HEK293T (cell line): ENCODE results near the gene FGFRL1.
A peak's percentile ranks its signal among the peaks of the same experiment; 100 is the strongest.
"Not testable (repeated sequence)": the region's sequence is repeated elsewhere in the genome, so short reads cannot be mapped to it uniquely, and the experiment has no call there.

Experiments
- CTCF ChIA-PET: fragments of 350-600 bp; formaldehyde crosslinking; extraction: SDS; loops from one replicate; lab custom pipeline; 2021; ENCODE audit warnings: antibody characterized with exemption, inconsistent platforms; lab: Yijun Ruan, JAX
- POLR2A ChIA-PET: fragments of 350-600 bp; formaldehyde crosslinking; extraction: SDS; loops from one replicate; lab custom pipeline; 2020; ENCODE audit warnings: antibody characterized with exemption, inconsistent platforms; lab: Yijun Ruan, JAX
- DNase-seq: peaks from one replicate; pipeline ENCODE4 v3.0.0; 2012; ENCODE audit warnings: mixed read lengths; ENCODE audit errors: extremely low spot score
- ARNT ChIP-seq: fragments of 450-650 bp; IDR thresholded peaks from 2 replicates; pipeline ENCODE4 v1.6.1; 2017; ENCODE audit warnings: mild to moderate bottlenecking
- BHLHE40 ChIP-seq: fragments of 450-650 bp; IDR thresholded peaks from 2 replicates; pipeline ENCODE4 v1.6.1; 2016; ENCODE audit warnings: mild to moderate bottlenecking, moderate library complexity, borderline replicate concordance
- CTBP1 ChIP-seq: fragments of 450-650 bp; IDR thresholded peaks from 2 replicates; pipeline ENCODE4 v1.6.1; 2016; ENCODE audit warnings: borderline replicate concordance
- ELF4 ChIP-seq: fragments of 450-650 bp; IDR thresholded peaks from 2 replicates; pipeline ENCODE4 v1.6.1; 2017; ENCODE audit warnings: antibody characterized with exemption
- FOXA1 ChIP-seq: fragments of 450-650 bp; IDR thresholded peaks from 2 replicates; pipeline ENCODE4 v1.6.1; 2016; ENCODE audit warnings: mild to moderate bottlenecking
- FOXK2 ChIP-seq: fragments of 450-650 bp; IDR thresholded peaks from 2 replicates; pipeline ENCODE4 v1.6.1; 2016; ENCODE audit warnings: mild to moderate bottlenecking
- FOXM1 ChIP-seq: fragments of 450-650 bp; IDR thresholded peaks from 2 replicates; pipeline ENCODE4 v1.6.1; 2017; ENCODE audit warnings: mild to moderate bottlenecking, borderline replicate concordance
- HDGF ChIP-seq: fragments of 450-650 bp; IDR thresholded peaks from 2 replicates; pipeline ENCODE4 v1.6.1; 2017; ENCODE audit warnings: antibody characterized with exemption, borderline replicate concordance
- L3MBTL2 ChIP-seq: fragments of 450-650 bp; conservative IDR thresholded peaks from 2 replicates; pipeline ENCODE4 v1.6.1; 2016; ENCODE audit warnings: mild to moderate bottlenecking
- LEF1 ChIP-seq: fragments of 450-650 bp; IDR thresholded peaks from 2 replicates; pipeline ENCODE4 v1.6.1; 2017; ENCODE audit warnings: mild to moderate bottlenecking, borderline replicate concordance
- NFRKB ChIP-seq: fragments of 450-650 bp; IDR thresholded peaks from 2 replicates; pipeline ENCODE4 v1.6.1; 2016; ENCODE audit warnings: mild to moderate bottlenecking, moderate library complexity
- PKNOX1 ChIP-seq: fragments of 450-650 bp; IDR thresholded peaks from 2 replicates; pipeline ENCODE4 v1.6.1; 2016
- SP1 ChIP-seq: fragments of 450-650 bp; IDR thresholded peaks from 2 replicates; pipeline ENCODE4 v1.6.1; 2017
- SUZ12 ChIP-seq: fragments of 450-650 bp; IDR thresholded peaks from 2 replicates; pipeline ENCODE4 v1.6.1; 2016; ENCODE audit warnings: mild to moderate bottlenecking
- TARDBP ChIP-seq: fragments of 450-650 bp; IDR thresholded peaks from 2 replicates; pipeline ENCODE4 v1.6.1; 2016
- ZNF384 ChIP-seq: fragments of 450-650 bp; IDR thresholded peaks from 2 replicates; pipeline ENCODE4 v1.6.1; 2016

The FGFRL1 gene

GRCh38 chr4:973431-974397 lies 37.7 kb upstream of the FGFRL1 start, which contains the start of gene DGKQ:
Gene DGKQ (minus strand): TSS chr4:973569. CDS start chr4:973482, 87 bp downstream.
- TF ChIP-seq HDGF = no peak
- no peak for TF ChIP-seq ELF4
- no peak for TF ChIP-seq SUZ12
- TF ChIP-seq SP1 = no peak
- no peak for TF ChIP-seq ZNF384
- TF ChIP-seq LEF1 = 0 out of 2 replicates have a peak, but pooled peaks have one; percentile 66
- POLR2A ChIA-PET = interaction anchor here (2.7 kb wide), 1 partner anchor 41 kb away, joined by 7 read pairs; the partner anchor contains the start of genes GAK and TMEM175
- CTCF ChIA-PET = no interaction called here
- peak; percentile 100 for DNase-seq

- no peak for TF ChIP-seq TARDBP
- TF ChIP-seq BHLHE40 = no peak
- TF ChIP-seq ARNT = no peak
- no peak for TF ChIP-seq FOXM1
- TF ChIP-seq SP1 = no peak
- DNase-seq = no peak
- POLR2A ChIA-PET = no interaction called here
- CTCF ChIA-PET = no interaction called here
These were observed 36.8 kb upstream of the FGFRL1 start for GRCh38 chr4:974668-975067.

GRCh38 chr4:976016-976415 lies 35.4 kb upstream of the FGFRL1 start:
- CTCF ChIA-PET, DNase-seq, POLR2A ChIA-PET: not testable (repeated sequence)

- POLR2A ChIA-PET = interaction anchor here (1.3 kb wide), 1 partner anchor 197 kb away, joined by 3 read pairs; no protein-coding TSS in a partner anchor
- DNase-seq = no peak
- no peak for TF ChIP-seq LEF1
- no peak for TF ChIP-seq ELF4
- no peak for TF ChIP-seq ZNF384
- TF ChIP-seq ARNT = no peak
- no peak for TF ChIP-seq L3MBTL2
- TF ChIP-seq TARDBP = no peak
- TF ChIP-seq NFRKB = no peak
- no peak for TF ChIP-seq CTBP1
- no peak for TF ChIP-seq SUZ12
- no peak for TF ChIP-seq SP1
- no peak for TF ChIP-seq BHLHE40
- CTCF ChIA-PET = interaction anchor here (0.6 to 1.0 kb wide), 2 partner anchors 8 kb away, joined by 3 read pairs; partner anchors contain the start of gene IDUA
These were observed 32.3 kb upstream of the FGFRL1 start for GRCh38 chr4:978957-979701.

- POLR2A ChIA-PET = no interaction called here
- DNase-seq = no peak
- CTCF ChIA-PET = no interaction called here
- TF ChIP-seq FOXK2 = no peak
- TF ChIP-seq ZNF384 = no peak
- TF ChIP-seq FOXM1 = no peak
- TF ChIP-seq TARDBP = no peak
- TF ChIP-seq FOXA1 = no peak
- TF ChIP-seq SP1 = no peak
- TF ChIP-seq ELF4 = no peak
- TF ChIP-seq PKNOX1 = no peak
- TF ChIP-seq HDGF = no peak
- TF ChIP-seq CTBP1 = no peak
- no peak for TF ChIP-seq SUZ12
- no peak for TF ChIP-seq NFRKB
- TF ChIP-seq BHLHE40 = no peak
- TF ChIP-seq LEF1 = no peak
- no peak for TF ChIP-seq ARNT
These were observed 29.1 kb upstream of the FGFRL1 start for GRCh38 chr4:982291-982690.

- ChIA-PET POLR2A (no interaction called here), CTCF (no interaction called here)
- DNase-seq = no peak
- TF ChIP-seq ZNF384 (no peak), ELF4 (no peak), FOXK2 (no peak), FOXA1 (no peak), TARDBP (no peak), NFRKB (no peak), SP1 (no peak), L3MBTL2 (no peak), BHLHE40 (no peak), FOXM1 (no peak), PKNOX1 (no peak), HDGF (no peak), CTBP1 (no peak), LEF1 (no peak), SUZ12 (no peak), ARNT (no peak)
These were observed 28.6 kb upstream of the FGFRL1 start for GRCh38 chr4:982814-983213.
